Measurements from ENCODE around the gene CCDC116.

Gene CCDC116

DNA sequence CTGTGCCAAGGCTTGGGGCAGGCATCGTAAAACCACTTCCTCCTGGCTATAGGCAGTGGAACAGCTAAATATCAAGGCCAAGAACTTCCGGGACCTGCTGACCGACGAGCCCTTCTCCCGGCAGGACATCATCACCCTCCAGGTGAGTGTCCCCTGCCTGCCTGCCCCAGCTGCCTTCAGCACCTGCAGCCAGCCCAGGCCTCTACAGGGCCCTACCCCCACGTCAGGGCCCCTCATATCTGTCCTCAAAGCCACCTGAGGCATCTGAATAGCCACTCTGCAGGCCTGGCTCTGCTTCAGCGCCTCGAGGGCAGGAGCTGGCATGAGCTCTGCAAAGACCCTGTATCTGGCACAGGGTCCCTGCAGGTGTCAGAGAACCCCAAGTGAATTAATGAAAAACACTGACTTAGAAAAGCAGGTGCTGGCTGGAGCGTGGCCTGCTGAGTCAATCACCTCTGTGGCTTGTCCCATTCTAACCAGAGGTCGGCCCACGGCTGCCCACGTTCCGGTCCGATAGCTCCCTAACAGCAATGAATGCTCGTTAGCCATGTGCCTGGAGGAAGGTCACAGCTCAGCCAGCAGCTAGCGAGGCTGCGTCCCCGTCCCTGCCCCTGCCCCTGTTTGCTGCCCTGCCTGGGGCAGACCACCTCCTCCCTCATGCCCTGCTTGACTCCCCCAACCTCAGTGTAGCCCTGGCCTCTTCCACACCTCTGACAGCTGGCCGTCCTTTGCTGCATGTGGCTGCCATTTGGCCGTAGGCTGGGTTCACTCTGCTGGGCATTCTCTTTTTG lies 50.0 kb downstream of the CCDC116 start:
- no peak for DNase-seq

DNA sequence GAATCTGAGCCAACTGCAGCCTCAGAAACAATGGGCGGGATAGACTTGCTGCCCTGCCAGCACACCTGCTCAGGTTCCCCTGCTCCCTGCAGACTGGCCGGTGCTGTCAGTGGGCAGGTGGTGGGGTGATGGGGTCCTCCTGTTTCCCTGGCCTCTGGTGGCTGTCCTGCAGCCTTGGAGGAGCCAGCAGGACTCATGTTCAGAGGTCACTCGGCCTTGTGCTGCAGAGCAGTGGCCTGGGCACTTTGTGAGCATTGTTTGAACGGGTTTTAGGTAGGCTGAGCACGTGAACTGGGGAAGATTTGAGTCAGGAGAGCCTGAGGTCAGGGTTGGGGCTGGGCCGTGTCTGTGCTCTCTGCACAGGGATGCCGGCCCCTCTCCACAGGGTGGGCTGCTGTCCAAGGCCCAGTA lies 50.8 kb downstream of the CCDC116 start:
- DNase-seq, result no peak

DNA sequence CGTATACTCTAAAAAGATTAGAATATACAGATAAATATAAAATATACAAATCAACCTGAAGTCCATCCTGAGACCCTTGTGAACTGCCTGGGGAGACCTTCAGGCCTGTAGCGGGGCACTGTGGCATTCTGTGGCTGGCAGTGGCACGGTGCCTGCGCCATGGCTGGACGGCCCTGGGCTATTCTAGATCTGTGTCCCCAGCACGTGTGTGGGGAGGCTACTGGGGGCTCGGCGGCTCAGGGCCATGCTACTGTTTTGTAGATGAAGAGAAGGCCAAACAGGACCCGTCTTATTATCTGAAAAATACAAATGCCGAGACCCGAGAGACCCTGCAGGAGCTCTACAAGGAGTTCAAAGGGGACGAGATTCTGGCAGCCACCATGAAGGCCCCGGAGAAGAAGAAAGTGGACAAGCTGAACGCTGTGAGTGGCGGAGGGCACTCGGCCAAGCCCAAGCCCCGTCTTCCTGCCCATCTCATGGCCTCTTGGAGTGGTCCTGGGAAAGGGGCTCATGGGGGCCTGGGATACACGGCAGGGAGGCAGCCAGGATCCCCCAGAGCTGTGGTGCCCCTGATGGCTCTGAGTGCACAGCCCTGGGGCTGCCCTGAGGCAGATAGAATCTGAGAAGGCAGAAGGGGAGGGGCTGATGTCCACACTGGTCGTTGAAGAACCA lies 52.1 kb downstream of the CCDC116 start:
- no peak for DNase-seq

DNA sequence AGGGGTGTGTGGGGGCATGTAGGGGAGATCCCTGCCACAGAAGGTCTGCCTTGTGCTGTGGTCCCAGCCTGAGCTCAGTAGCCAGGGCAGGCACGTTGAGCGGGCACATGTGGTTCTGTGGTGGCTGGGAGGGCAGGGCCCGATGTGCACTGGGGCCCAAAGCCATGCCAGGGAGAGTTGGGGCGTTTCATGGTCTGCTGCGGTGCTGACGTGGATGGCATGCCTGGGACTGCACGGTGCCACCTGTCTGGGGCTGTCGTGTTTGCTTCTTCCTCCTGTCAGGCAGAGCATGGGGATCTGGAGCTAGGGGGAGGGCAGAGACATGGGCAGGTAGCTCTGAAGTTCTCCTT lies 52.6 kb downstream of the CCDC116 start:
- no peak for DNase-seq

DNA sequence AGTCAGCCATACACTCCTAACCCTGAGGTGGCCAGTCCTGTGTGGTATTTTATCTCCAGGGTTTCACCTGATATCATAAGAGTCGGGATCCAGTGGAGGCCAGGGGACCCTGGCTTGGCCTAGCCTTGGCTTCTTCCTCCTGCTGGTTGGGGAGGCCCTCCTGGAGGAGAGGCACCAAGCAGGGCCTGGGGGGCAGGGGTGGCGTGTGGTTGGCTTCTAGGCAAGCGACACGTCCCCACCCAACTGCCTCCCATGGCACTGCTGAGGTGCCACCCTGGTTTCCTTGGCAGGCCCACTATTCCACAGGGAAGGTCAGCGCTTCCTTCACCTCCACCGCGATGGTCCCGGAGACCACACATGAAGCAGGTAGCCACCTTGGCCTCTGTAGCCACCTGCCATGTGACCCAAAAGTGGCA lies 53.6 kb downstream of the CCDC116 start:
- no peak for DNase-seq

Measured in AML-193 (cell line).